ENCODE data around the gene B2M. TPM values are rescaled to one million over a fixed set of nuclear protein-coding genes. Genes with fewer than 3 reads are reported as not detected.
"Not testable (repeated sequence)": the region's sequence is repeated elsewhere in the genome, so short reads cannot be mapped to it uniquely, and the experiment has no call there.

The B2M gene
- total RNA-seq, 4 donors from 2014 or later: 2,538 to 3,855 (median 2,897) TPM

- TF ChIP-seq POLR2A (IDR thresholded peaks at IDR 0.05) (no peak), CTCF (IDR thresholded peaks at IDR 0.05) (no peak)
- Histone ChIP-seq H3K9me3 (no peaks in the 10 kb centered on the region), H3K36me3 (no peaks in the 10 kb centered on the region), H3K27me3 (no peaks in the 10 kb centered on the region), H3K4me1 (no peaks in the 10 kb centered on the region), H3K27ac (peak overlapping the region in 2 of 3 donors; percentile 45 to 49), H3K4me3 (replicated peaks in 1 of 3) (no peak overlapping the region)
- WGBS, 2 donors: 62 to 63% methylated on average over 8 of the region's 8 CpGs
- peak in 1 of 2 donors; percentile 37 for DNase-seq
- intact Hi-C loops (cut with DNase I): loop anchor here (5.0 to 10.0 kb wide), 2 partner anchors 68 to 161 kb away; no protein-coding TSS in a partner anchor
These were observed 24.3 kb downstream of the B2M start for GRCh38 chr15:44735482-44736180.

GRCh38 chr15:44736181-44736765, 25.0 kb downstream of the B2M start, which contains the start of gene TRIM69:
TRIM69 (plus strand) TSS chr15:44736528; CDS start chr15:44736705, 177 bp downstream.
- Histone ChIP-seq H3K9me3 (no peaks in the 10 kb centered on the region), H3K36me3 (no peaks in the 10 kb centered on the region), H3K4me1 (no peaks in the 10 kb centered on the region), H3K27me3 (no peaks in the 10 kb centered on the region), H3K27ac (peak within 1 kb of the TSS in 2 of 3 donors; percentile 45 to 49), H3K4me3 (replicated peaks in 1 of 3) (no peak within 1 kb of the TSS)
- intact Hi-C loops (cut with DNase I): loop anchor here (5.0 to 10.0 kb wide), 2 partner anchors 69 to 161 kb away; no protein-coding TSS in a partner anchor
- WGBS, 2 donors: 84% methylated on average over 3 of the region's 3 CpGs
- TF ChIP-seq CTCF (IDR thresholded peaks at IDR 0.05): no peak
- TF ChIP-seq POLR2A (IDR thresholded peaks at IDR 0.05): no peak
- DNase-seq: no peak

- H3K36me3 ChIP-seq: no peaks in the 10 kb centered on the region
- no peaks in the 10 kb centered on the region for H3K4me1 ChIP-seq
- H3K4me3 ChIP-seq (replicated peaks in 1 of 3): no peak overlapping the region
- H3K27ac ChIP-seq: no peak overlapping the region
- H3K27me3 ChIP-seq: no peaks in the 10 kb centered on the region
- TF ChIP-seq CTCF (IDR thresholded peaks at IDR 0.05): peak; percentile 30 to 91 (median 64)
- TF ChIP-seq POLR2A (IDR thresholded peaks at IDR 0.05): no peak
- 66 to 73% methylated on average over 3 of the region's 3 CpGs for WGBS, 2 donors
- intact Hi-C loops (cut with DNase I): loop anchor here (5.0 to 10.0 kb wide), 2 partner anchors 71 to 164 kb away; no protein-coding TSS in a partner anchor
- no peaks in the 10 kb centered on the region for H3K9me3 ChIP-seq
- DNase-seq: no peak
These were observed 27.1 kb downstream of the B2M start for GRCh38 chr15:44738340-44738984.

- not testable (repeated sequence) for H3K36me3 ChIP-seq; H3K4me1 ChIP-seq; DNase-seq; H3K9me3 ChIP-seq; H3K4me3 ChIP-seq (replicated peaks in 1 of 3); H3K27me3 ChIP-seq; H3K27ac ChIP-seq
- WGBS, 2 donors: 81 to 85% methylated on average over 21 to 23 of the region's 24 CpGs
- intact Hi-C loops (cut with DNase I): loop anchor here (5.0 to 10.0 kb wide), 2 partner anchors 72 to 165 kb away; no protein-coding TSS in a partner anchor
These were observed 28.0 kb downstream of the B2M start for GRCh38 chr15:44739222-44739847.

- H3K4me3 ChIP-seq (replicated peaks in 1 of 3); intact Hi-C loops (cut with DNase I); H3K36me3 ChIP-seq; H3K27me3 ChIP-seq; DNase-seq; H3K27ac ChIP-seq; H3K4me1 ChIP-seq; H3K9me3 ChIP-seq: not testable (repeated sequence)
- WGBS, 2 donors: 94 to 96% methylated on average over 2 of the region's 2 CpGs
These were observed 32.1 kb downstream of the B2M start for GRCh38 chr15:44743454-44743853.

All from thyroid gland (tissue), 4 donors.